SK-N-SH (cell line): ENCODE results near the gene CLASP1. TPM values are rescaled to one million over a fixed set of nuclear protein-coding genes. Genes with fewer than 3 reads are reported as not detected.
"Not testable (repeated sequence)": the region's sequence is repeated elsewhere in the genome, so short reads cannot be mapped to it uniquely, and the experiment has no call there.

Experiments
- CTCF ChIA-PET: fragments of 300-600, 350-600 bp; formaldehyde crosslinking; extraction: SDS; loops from one replicate; lab custom pipeline; 2021; lab: Yijun Ruan, JAX
- POLR2A ChIA-PET: fragments of 350-600 bp; sonication (Branson Sonifier 250); formaldehyde crosslinking; extraction: SDS; loops from one replicate; lab custom pipeline; 2020; ENCODE audit warnings: antibody characterized with exemption, inconsistent platforms; lab: Yijun Ruan, JAX
- DNase-seq: peaks from one replicate; pipeline ENCODE4 v3.0.0; 2012
- H2AFZ ChIP-seq: fragments of 200-600 bp; sonication (generic); 2 replicates; pipeline ENCODE4 v1.8.1; 2016; ENCODE audit warnings: antibody characterized with exemption, mild to moderate bottlenecking, low read depth
- H3F3A ChIP-seq: fragments of 200-600 bp; sonication (generic); replicated peaks from 2 replicates; pipeline ENCODE3; 2016; ENCODE audit warnings: antibody characterized with exemption, mild to moderate bottlenecking; ENCODE audit not compliant: insufficient read depth
- H3K27ac ChIP-seq, 2 experiments: fragments of 200-500 bp in 1 of 2; fragments of 200-600 bp in 1 of 2; sonication (Bioruptor generic) in 1 of 2; sonication (generic), shearing (Covaris generic) in 1 of 2; 2 replicates each; pipeline versions ENCODE4 v1.5.1 to v1.6.1; 2014 to 2016; ENCODE audit warnings: low read depth in 2 of 2, inconsistent platforms in 1 of 2, low read length in 1 of 2, mild to moderate bottlenecking in 1 of 2, mixed read lengths in 1 of 2
- H3K27me3 ChIP-seq: fragments of 200-600 bp; sonication (generic), shearing (Covaris generic); 2 replicates; pipeline ENCODE4 v1.6.1; 2016; ENCODE audit warnings: mixed run types; ENCODE audit not compliant: insufficient read depth
- H3K36me3 ChIP-seq, 2 experiments: fragments of 200-500 bp in 1 of 2; fragments of 200-600 bp in 1 of 2; sonication (Bioruptor generic) in 1 of 2; sonication (generic) in 1 of 2; replicated peaks in 1 of 2; 2 replicates each; pipeline versions ENCODE3 to v1.5.1; 2014 to 2016; ENCODE audit warnings: low read length in 1 of 2, mild to moderate bottlenecking in 1 of 2; ENCODE audit not compliant: insufficient read depth in 2 of 2, control insufficient read depth in 1 of 2
- H3K4me1 ChIP-seq, 2 experiments: fragments of 200-500 bp in 1 of 2; fragments of 200-600 bp in 1 of 2; sonication (Bioruptor generic) in 1 of 2; sonication (generic), shearing (Covaris generic) in 1 of 2; 2 replicates each; pipeline versions ENCODE4 v1.5.1 to v1.6.1; 2014 to 2016; ENCODE audit warnings: low read depth in 1 of 2, low read length in 1 of 2, mixed run types in 1 of 2; ENCODE audit not compliant: insufficient read depth in 2 of 2, control insufficient read depth in 1 of 2
- H3K4me2 ChIP-seq: fragments of 200-600 bp; sonication (generic), shearing (Covaris generic); 2 replicates; pipeline ENCODE4 v1.6.1; 2017; ENCODE audit warnings: mixed run types
- H3K4me3 ChIP-seq, 2 experiments: fragments of 200-500 bp in 1 of 2; fragments of 200-600 bp in 1 of 2; sonication (Bioruptor generic) in 1 of 2; sonication (generic), shearing (Covaris generic) in 1 of 2; 2 replicates each; pipeline versions ENCODE4 v1.5.1 to v1.8.1; 2014 to 2016; ENCODE audit warnings: low read depth in 2 of 2, inconsistent platforms in 1 of 2, low read length in 1 of 2, mild to moderate bottlenecking in 1 of 2, mixed read lengths in 1 of 2, moderate library complexity in 1 of 2
- H3K79me2 ChIP-seq: fragments of 200-600 bp; sonication (generic); 2 replicates; pipeline ENCODE4 v1.8.1; 2017; ENCODE audit warnings: mild to moderate bottlenecking; ENCODE audit not compliant: insufficient read depth
- H3K9ac ChIP-seq: fragments of 200-600 bp; sonication (generic); 2 replicates; pipeline ENCODE4 v1.6.1; 2017; ENCODE audit warnings: mixed run types
- H3K9me2 ChIP-seq: fragments of 200-600 bp; sonication (generic); 2 replicates; pipeline ENCODE4 v1.6.1; 2017; ENCODE audit warnings: mixed run types
- H3K9me3 ChIP-seq: fragments of 200-600 bp; sonication (generic); 2 replicates; pipeline ENCODE4 v1.6.1; 2017; ENCODE audit warnings: mixed run types, mild to moderate bottlenecking, moderate library complexity
- H4K20me1 ChIP-seq: fragments of 200-600 bp; sonication (generic); 2 replicates; pipeline ENCODE4 v1.6.1; 2017; ENCODE audit warnings: mild to moderate bottlenecking, mixed run types; ENCODE audit not compliant: insufficient read depth
- CHD2 ChIP-seq: fragments of 150-350 bp; IDR thresholded peaks from 2 replicates; pipeline ENCODE4 v1.6.1; 2018; ENCODE audit warnings: low read length; ENCODE audit not compliant: partially characterized antibody
- ELF1 ChIP-seq: IDR thresholded peaks from 2 replicates; pipeline ENCODE4 v1.4.0; 2012
- EP300 ChIP-seq, 2 experiments: IDR thresholded peaks; 2 replicates each; pipeline versions ENCODE4 v1.4.0 to v1.6.1; 2012; ENCODE audit warnings: borderline replicate concordance in 1 of 2, low read depth in 1 of 2, low read length in 1 of 2
- FOSL2 ChIP-seq: IDR thresholded peaks from 2 replicates; pipeline ENCODE4 v1.4.0; 2012; ENCODE audit warnings: low read depth, mild to moderate bottlenecking, moderate library complexity, borderline replicate concordance
- FOXJ3 ChIP-seq: sonication (generic); formaldehyde crosslinking; IDR thresholded peaks from 2 replicates; pipeline ENCODE4 v1.5.1; 2020; ENCODE audit warnings: mild to moderate bottlenecking, missing genetic modification reagents
- FOXM1 ChIP-seq: IDR thresholded peaks from 2 replicates; pipeline ENCODE4 v1.4.0; 2012; ENCODE audit warnings: low read depth, mild to moderate bottlenecking
- GABPA ChIP-seq: IDR thresholded peaks from 2 replicates; pipeline ENCODE4 v1.4.0; 2012; ENCODE audit warnings: low read depth, mild to moderate bottlenecking
- JUND ChIP-seq: IDR thresholded peaks from 2 replicates; pipeline ENCODE4 v1.4.0; 2012
- NRF1 ChIP-seq: IDR thresholded peaks from 2 replicates; pipeline ENCODE4 v1.6.1; 2012; ENCODE audit warnings: low read depth, mild to moderate bottlenecking, low read length
- RAD21 ChIP-seq: IDR thresholded peaks from 2 replicates; pipeline ENCODE4 v1.6.1; 2012; ENCODE audit warnings: mild to moderate bottlenecking, low read length
- RCOR1 ChIP-seq: fragments of 150-350 bp; IDR thresholded peaks from 2 replicates; pipeline ENCODE4 v1.6.1; 2017; ENCODE audit warnings: antibody characterized with exemption, low read length
- SIN3A ChIP-seq: IDR thresholded peaks from 2 replicates; pipeline ENCODE4 v1.6.1; 2012; ENCODE audit warnings: low read depth, mild to moderate bottlenecking, low read length, moderate library complexity, borderline replicate concordance
- SMC3 ChIP-seq: IDR thresholded peaks from 2 replicates; pipeline ENCODE4 v1.6.1; 2012; ENCODE audit warnings: low read depth, low read length, improper control_type of control experiment
- TEAD4 ChIP-seq: IDR thresholded peaks from 2 replicates; pipeline ENCODE4 v1.4.0; 2012; ENCODE audit warnings: mild to moderate bottlenecking, borderline replicate concordance; ENCODE audit not compliant: insufficient read depth
- YY1 ChIP-seq: IDR thresholded peaks from 2 replicates; pipeline ENCODE4 v1.4.0; 2012; ENCODE audit warnings: low read depth, mild to moderate bottlenecking
- WGBS: methylation state at CpG from one replicate; pipeline ENCODE4 v1.1.6; 2017; ENCODE audit warnings: low lambda C conversion rate; 5-methylcytosine and 5-hydroxymethylcytosine counted together
- polyA plus RNA-seq, 3 experiments: library from polyadenylated mRNA; depleted of rRNA; stranded (reverse); fragments of >200 nt; gene quantifications; 2 replicates each; pipeline ENCODE4 v1.2.3, GENCODE V29; 2012
- TF ChIP-seq, protein P1 (sequence below): IDR thresholded peaks from 2 replicates; pipeline ENCODE4; 2012
- TF ChIP-seq, protein P2 (sequence below): fragments of 150-350 bp; IDR thresholded peaks from 2 replicates; pipeline ENCODE4 v1.6.1; 2016; ENCODE audit warnings: mild to moderate bottlenecking, low read depth, low read length
- TF ChIP-seq, protein P3 (sequence below): IDR thresholded peaks from 2 replicates; pipeline ENCODE4 v1.4.0; 2012; ENCODE audit warnings: low read depth, borderline replicate concordance

The CLASP1 gene
- polyA plus RNA-seq, 1 of the 3 experiments (the other 2 are of a cell fraction): 4.9 TPM

DNA sequence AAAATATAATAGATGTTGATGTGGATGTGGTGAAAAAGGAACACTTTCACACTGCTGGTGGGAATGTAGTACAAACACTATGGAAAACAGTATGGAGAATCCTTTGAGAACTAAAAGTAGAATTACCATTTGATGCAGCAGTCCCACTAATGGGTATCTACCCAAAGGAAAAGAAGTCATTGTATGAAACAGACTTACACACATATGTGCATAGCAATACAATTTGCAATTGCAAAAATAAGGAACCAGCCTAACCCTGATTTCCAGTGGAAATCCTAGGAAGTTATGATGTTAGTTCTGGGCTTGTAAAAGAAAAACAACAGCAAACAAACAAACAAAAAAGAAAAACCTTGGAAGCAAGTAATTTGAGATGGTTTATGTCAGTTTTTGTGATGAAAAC lies 28.6 kb upstream of the CLASP1 start (continued):
- TF ChIP-seq NRF1 (no peak), SMC3 (no peak)
- TF ChIP-seq, protein P1, sequence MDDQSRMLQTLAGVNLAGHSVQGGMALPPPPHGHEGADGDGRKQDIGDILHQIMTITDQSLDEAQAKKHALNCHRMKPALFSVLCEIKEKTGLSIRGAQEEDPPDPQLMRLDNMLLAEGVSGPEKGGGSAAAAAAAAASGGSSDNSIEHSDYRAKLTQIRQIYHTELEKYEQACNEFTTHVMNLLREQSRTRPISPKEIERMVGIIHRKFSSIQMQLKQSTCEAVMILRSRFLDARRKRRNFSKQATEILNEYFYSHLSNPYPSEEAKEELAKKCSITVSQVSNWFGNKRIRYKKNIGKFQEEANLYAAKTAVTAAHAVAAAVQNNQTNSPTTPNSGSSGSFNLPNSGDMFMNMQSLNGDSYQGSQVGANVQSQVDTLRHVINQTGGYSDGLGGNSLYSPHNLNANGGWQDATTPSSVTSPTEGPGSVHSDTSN: no peak

DNA sequence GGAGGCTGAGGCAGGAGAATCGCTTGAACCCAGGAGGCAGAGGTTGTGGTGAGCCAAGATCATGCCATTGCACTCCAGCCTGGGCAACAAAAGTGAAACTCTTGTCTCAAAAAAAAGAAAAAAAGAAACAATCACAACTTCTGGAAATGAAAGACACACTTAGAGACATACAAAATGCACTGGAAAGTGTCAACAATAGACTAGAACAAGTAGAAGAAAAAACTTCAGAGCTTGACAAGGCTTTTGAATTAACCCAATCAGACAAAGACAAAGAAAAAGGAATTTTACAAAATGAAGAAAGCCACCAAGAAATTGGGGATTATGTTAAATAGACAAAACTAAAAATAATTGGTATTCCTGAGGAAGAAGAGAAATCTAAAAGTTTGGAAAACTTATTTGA lies 22.4 kb upstream of the CLASP1 start:
- H3K79me2 ChIP-seq, H3K36me3 ChIP-seq, H3K9ac ChIP-seq, H3K4me1 ChIP-seq, POLR2A ChIA-PET, H3F3A ChIP-seq, DNase-seq, H3K27me3 ChIP-seq, H3K4me2 ChIP-seq, H2AFZ ChIP-seq, CTCF ChIA-PET, H3K9me2 ChIP-seq, H4K20me1 ChIP-seq, H3K27ac ChIP-seq, H3K4me3 ChIP-seq: not testable (repeated sequence)
- 0 out of 2 replicates have a peak, but pooled peaks cover 11% of the 10 kb centered on the region for H3K9me3 ChIP-seq
- 86% methylated on average over 1 of the region's 1 CpG for WGBS

DNA sequence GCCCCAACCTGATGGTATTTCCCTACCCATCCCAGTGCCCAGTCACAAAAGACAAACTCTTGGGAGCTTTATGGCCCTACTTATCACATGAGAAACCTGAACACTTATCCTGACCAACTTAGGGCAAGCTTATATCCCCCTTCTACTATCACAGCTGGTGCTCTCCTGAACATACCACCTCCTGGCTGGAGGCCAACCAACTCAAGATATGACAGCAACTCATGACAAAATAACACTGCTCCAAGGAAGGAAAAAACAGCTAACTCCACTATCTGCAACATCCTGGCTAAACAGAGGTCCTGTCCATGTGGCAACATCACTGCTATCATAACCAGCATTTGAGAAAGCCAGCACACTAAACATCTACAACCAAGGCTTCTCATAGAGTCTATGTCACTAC lies 20.9 kb upstream of the CLASP1 start:
- CTCF ChIA-PET: interaction anchor here (0.7 kb wide), 1 partner anchor 21 kb away, joined by 3 read pairs; the partner anchor contains the start of gene CLASP1
- no peak for TF ChIP-seq EP300 (IDR thresholded peaks at IDR 0.05; ENCODE audit: borderline replicate concordance in 1 of 2, low read depth in 1 of 2, low read length in 1 of 2)
- TF ChIP-seq SMC3: no peak
- TF ChIP-seq FOXM1: no peak
- no peak for TF ChIP-seq YY1
- TF ChIP-seq FOSL2: no peak
- TF ChIP-seq GABPA: no peak
- TF ChIP-seq, protein P1: no peak
- TF ChIP-seq, protein P2, sequence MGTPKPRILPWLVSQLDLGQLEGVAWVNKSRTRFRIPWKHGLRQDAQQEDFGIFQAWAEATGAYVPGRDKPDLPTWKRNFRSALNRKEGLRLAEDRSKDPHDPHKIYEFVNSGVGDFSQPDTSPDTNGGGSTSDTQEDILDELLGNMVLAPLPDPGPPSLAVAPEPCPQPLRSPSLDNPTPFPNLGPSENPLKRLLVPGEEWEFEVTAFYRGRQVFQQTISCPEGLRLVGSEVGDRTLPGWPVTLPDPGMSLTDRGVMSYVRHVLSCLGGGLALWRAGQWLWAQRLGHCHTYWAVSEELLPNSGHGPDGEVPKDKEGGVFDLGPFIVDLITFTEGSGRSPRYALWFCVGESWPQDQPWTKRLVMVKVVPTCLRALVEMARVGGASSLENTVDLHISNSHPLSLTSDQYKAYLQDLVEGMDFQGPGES: no peak
- no peak for TF ChIP-seq ELF1
- TF ChIP-seq FOXJ3 (CRISPR knock-in tag): no peak
- TF ChIP-seq RAD21: no peak
- TF ChIP-seq, protein P3, sequence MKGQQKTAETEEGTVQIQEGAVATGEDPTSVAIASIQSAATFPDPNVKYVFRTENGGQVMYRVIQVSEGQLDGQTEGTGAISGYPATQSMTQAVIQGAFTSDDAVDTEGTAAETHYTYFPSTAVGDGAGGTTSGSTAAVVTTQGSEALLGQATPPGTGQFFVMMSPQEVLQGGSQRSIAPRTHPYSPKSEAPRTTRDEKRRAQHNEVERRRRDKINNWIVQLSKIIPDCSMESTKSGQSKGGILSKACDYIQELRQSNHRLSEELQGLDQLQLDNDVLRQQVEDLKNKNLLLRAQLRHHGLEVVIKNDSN: no peak
- no peak for TF ChIP-seq RCOR1
- no peak for TF ChIP-seq TEAD4
- TF ChIP-seq SIN3A: no peak
- no peak for TF ChIP-seq CHD2
- TF ChIP-seq JUND: no peak
- H3K4me1 ChIP-seq: peaks cover 0 to 2% of the 10 kb centered on the region in 2 experiments; a peak in 1 of 4 replicates
- H3K4me2 ChIP-seq: no peak overlapping the region
- DNase-seq: no peak
- H3K27ac ChIP-seq: no peak overlapping the region
- H3F3A ChIP-seq: no peaks in the 10 kb centered on the region
- no peaks in the 10 kb centered on the region for H3K79me2 ChIP-seq
- H3K9me3 ChIP-seq: 0 out of 2 replicates have a peak, but pooled peaks cover 11% of the 10 kb centered on the region
- H2AFZ ChIP-seq: no peak overlapping the region
- no peak overlapping the region for H3K9ac ChIP-seq
- POLR2A ChIA-PET: no interaction called here
- no peaks in the 10 kb centered on the region for H3K36me3 ChIP-seq
- no peak overlapping the region for H3K4me3 ChIP-seq
- no peaks in the 10 kb centered on the region for H4K20me1 ChIP-seq
- H3K27me3 ChIP-seq: no peaks in the 10 kb centered on the region
- no peaks in the 10 kb centered on the region for H3K9me2 ChIP-seq
